Measurements from ENCODE around the gene ALPK1. TPM values are rescaled to one million over a fixed set of nuclear protein-coding genes. Genes with fewer than 3 reads are reported as not detected.

Gene ALPK1
- total and polyA plus RNA-seq, 2 of the 8 experiments (the other 6 are each of a cell fraction or from before 2014, with no cell fraction given), result 0.08 to 0.43 TPM

DNA sequence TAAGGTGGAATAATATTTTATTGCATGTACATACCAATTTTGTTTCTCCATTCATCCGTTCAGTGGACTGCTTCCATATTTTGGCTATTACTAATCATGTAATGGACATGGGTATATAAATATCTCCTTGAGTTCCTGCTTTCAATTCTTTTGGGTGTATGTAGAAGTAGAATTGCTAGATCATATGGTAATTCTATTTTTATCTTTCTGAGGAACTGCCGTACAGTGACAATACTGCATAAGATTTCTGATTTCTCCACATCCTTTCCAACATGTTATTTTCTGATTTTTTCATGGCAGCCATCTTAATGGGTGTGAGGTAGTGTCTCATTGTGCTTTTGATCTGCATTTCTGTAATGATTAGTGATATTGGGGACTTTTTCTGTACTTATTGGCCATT lies 19.2 kb downstream of the ALPK1 start (continued):
- TF ChIP-seq, protein P1, sequence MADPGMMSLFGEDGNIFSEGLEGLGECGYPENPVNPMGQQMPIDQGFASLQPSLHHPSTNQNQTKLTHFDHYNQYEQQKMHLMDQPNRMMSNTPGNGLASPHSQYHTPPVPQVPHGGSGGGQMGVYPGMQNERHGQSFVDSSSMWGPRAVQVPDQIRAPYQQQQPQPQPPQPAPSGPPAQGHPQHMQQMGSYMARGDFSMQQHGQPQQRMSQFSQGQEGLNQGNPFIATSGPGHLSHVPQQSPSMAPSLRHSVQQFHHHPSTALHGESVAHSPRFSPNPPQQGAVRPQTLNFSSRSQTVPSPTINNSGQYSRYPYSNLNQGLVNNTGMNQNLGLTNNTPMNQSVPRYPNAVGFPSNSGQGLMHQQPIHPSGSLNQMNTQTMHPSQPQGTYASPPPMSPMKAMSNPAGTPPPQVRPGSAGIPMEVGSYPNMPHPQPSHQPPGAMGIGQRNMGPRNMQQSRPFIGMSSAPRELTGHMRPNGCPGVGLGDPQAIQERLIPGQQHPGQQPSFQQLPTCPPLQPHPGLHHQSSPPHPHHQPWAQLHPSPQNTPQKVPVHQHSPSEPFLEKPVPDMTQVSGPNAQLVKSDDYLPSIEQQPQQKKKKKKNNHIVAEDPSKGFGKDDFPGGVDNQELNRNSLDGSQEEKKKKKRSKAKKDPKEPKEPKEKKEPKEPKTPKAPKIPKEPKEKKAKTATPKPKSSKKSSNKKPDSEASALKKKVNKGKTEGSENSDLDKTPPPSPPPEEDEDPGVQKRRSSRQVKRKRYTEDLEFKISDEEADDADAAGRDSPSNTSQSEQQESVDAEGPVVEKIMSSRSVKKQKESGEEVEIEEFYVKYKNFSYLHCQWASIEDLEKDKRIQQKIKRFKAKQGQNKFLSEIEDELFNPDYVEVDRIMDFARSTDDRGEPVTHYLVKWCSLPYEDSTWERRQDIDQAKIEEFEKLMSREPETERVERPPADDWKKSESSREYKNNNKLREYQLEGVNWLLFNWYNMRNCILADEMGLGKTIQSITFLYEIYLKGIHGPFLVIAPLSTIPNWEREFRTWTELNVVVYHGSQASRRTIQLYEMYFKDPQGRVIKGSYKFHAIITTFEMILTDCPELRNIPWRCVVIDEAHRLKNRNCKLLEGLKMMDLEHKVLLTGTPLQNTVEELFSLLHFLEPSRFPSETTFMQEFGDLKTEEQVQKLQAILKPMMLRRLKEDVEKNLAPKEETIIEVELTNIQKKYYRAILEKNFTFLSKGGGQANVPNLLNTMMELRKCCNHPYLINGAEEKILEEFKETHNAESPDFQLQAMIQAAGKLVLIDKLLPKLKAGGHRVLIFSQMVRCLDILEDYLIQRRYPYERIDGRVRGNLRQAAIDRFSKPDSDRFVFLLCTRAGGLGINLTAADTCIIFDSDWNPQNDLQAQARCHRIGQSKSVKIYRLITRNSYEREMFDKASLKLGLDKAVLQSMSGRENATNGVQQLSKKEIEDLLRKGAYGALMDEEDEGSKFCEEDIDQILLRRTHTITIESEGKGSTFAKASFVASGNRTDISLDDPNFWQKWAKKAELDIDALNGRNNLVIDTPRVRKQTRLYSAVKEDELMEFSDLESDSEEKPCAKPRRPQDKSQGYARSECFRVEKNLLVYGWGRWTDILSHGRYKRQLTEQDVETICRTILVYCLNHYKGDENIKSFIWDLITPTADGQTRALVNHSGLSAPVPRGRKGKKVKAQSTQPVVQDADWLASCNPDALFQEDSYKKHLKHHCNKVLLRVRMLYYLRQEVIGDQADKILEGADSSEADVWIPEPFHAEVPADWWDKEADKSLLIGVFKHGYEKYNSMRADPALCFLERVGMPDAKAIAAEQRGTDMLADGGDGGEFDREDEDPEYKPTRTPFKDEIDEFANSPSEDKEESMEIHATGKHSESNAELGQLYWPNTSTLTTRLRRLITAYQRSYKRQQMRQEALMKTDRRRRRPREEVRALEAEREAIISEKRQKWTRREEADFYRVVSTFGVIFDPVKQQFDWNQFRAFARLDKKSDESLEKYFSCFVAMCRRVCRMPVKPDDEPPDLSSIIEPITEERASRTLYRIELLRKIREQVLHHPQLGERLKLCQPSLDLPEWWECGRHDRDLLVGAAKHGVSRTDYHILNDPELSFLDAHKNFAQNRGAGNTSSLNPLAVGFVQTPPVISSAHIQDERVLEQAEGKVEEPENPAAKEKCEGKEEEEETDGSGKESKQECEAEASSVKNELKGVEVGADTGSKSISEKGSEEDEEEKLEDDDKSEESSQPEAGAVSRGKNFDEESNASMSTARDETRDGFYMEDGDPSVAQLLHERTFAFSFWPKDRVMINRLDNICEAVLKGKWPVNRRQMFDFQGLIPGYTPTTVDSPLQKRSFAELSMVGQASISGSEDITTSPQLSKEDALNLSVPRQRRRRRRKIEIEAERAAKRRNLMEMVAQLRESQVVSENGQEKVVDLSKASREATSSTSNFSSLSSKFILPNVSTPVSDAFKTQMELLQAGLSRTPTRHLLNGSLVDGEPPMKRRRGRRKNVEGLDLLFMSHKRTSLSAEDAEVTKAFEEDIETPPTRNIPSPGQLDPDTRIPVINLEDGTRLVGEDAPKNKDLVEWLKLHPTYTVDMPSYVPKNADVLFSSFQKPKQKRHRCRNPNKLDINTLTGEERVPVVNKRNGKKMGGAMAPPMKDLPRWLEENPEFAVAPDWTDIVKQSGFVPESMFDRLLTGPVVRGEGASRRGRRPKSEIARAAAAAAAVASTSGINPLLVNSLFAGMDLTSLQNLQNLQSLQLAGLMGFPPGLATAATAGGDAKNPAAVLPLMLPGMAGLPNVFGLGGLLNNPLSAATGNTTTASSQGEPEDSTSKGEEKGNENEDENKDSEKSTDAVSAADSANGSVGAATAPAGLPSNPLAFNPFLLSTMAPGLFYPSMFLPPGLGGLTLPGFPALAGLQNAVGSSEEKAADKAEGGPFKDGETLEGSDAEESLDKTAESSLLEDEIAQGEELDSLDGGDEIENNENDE (IDR thresholded peaks at IDR 0.05; ENCODE audit: insufficient replicate concordance, low read length), result no peak
